ENCODE results near the gene CTNNBIP1.

GRCh38 chr1:9874959-9875635 is 35.0 kb downstream of the CTNNBIP1 start:
- TF ChIP-seq CTCF (optimal IDR thresholded peaks at IDR 0.05 in 1 of 3, IDR thresholded peaks at IDR 0.05 in 1 of 3, conservative IDR thresholded peaks at IDR 0.05 in 1 of 3; ENCODE audit: extremely low read depth in 1 of 3, insufficient read depth in 2 of 3, low read length in 3 of 3): peak; percentile 82 to 93 (median 90)
- no peak for TF ChIP-seq EZH2 (IDR thresholded peaks at IDR 0.05; ENCODE audit: low read length)

Data from keratinocyte (primary cell).